Islet precursor cell (in vitro differentiated cells): ENCODE data around the gene IFNL1.
"Not testable (repeated sequence)": the region's sequence is repeated elsewhere in the genome, so short reads cannot be mapped to it uniquely, and the experiment has no call there.

Experiments
- DNase-seq: peaks from one replicate; pipeline ENCODE4 v3.0.0-alpha.2; 2018

The IFNL1 gene

DNA sequence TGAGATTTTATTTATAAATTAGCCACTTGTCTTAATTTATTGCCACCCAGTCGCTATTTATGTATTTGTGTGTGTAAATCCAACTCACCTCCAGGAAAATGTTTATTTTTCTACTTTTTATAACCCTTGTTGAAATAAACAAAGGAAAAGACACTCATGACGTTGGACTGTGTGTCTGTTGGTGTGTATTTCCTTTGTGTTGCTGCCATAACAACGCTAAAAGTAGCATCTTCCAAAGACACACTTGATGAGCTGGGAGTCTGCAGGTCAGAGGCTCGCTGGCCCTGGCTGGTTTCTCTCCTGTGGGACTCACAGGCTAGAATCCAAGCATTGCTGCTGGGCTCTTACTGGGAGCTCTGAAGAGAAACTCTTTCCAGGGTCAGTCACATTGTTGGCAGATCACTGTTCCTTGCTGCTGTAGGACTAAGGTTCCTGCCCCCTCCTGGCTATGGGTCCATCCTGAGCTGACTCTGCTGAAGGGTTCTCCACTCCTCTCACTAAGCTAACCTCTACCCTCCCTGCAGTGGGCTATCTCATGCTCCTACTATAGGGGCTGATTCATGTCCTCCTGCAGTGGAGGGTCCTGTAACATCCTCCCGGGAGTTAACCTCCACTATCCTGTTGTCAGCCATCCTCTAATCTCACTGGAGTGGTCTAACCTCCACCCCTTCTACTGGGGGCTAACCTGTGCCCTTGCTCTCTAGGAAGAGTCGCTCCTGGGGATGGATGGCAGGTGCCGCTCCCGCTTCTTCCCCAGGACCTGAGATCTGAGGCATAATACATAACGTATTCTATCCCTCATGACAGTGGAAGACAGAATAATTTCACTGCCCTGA is 26.0 kb upstream of the IFNL1 start:
- DNase-seq, result no peak

DNA sequence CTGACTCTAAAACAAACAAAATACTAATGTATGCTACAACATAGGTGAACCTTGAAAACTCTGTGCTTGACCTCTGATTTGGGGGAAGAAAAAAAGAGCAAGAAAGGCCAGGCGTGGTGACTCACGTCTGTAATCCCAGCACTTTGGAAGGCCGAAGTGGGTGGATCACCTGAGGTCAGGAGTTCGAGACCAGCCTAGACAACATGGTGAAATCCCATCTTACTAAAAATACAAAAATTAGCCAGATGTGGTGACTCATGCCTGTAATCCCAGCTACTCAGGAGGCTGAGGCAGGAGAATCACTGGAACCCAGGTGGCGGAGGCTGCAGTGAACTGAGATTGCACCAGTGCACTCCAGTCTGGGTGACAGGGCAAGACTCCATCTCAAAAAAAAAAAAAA is 22.3 kb upstream of the IFNL1 start:
- not testable (repeated sequence) for DNase-seq

DNA sequence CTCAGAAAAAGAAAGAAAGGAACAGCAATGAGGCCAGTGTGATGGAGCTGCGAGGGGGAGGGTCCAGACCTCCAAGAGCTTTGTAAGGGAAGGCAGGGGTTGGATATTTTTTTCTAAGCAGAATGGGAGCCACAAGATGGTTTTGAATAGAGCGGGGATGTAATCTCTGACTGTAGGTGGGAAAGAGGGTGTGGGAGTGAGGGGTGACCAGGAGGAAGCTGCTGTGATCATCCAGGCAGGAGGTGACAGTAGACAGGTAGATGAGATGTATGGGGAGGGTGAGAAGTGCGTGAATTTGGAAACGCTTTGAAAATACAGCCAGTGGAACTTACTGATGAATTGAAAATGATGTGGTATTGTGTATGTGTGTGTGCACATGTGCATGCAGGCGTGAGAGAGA is 20.6 kb upstream of the IFNL1 start:
- no peak for DNase-seq

DNA sequence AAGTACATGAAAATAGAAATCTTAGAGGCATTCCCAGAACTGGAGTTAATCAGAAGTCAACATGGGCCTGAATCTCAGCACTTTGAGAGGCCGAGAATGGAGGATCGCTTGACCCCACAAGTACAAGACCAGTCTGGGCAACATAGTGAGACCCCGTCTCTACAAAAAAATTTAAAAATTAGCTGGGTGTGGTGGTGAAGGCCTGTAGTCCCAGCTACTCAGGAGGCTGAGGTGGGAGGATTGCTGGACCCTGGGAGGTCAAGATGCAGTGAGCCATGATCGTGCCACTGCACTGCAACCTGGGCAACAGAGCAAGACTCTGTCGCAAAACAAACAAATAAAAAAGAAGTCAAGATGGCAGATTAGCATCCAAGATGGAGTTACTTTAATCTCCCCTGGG is 19.5 kb upstream of the IFNL1 start:
- no peak for DNase-seq

DNA sequence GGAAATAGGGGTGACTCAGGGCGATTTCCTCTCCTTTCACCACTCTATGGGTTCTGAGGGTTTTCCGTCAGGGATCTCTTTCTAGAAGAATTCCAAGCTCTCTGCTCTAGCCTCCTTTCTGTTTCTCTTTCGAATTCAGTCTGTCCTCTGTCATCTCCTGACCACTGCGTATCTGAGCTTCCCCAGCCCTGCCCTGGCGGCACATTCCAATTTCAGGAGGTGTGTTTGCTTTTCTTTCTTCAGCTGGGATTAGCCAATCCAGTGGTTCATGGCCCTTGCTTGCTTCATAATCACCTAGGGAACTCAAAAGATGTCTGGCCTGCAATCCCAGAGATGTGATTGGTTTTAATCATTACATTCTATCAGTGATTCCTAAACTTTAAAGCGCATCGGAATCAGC is 18.6 kb upstream of the IFNL1 start:
- no peak for DNase-seq

DNA sequence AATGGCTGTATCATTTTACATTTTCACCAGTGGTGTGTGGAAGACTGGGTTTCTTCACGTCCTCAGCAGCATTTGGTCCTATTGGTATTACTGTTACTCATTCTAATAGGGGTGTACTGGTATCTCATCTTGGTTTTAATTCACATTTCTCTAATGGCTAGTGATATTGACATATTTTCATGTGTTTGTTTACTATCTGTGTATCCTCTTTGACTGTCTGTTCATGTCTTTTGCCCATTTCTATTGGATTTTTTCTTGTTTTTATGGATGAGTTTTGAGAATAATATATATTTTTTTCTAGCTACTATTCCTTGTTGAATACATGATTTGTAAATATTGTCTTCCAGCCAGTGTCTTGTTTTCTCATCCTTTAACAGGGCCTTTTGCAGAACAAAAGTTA is 14.2 kb upstream of the IFNL1 start:
- DNase-seq, result no peak

DNA sequence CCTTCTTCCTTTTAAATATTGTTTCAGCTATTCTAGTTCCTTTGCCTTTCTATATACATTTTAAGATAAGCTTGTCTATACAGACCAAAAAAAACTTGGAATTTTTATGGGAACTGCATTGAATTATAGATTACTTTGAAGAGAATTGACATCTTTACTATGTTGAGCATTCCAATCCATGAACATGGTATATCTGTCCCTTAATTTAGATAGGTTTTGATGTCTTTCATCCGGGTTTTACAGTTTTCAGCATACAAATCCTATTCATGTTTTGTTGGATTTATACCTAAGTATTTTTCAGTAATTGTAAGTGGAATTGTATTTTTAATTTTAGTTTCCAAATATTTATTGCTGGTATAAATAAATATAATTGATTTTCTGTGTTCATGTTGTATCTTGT is 12.2 kb upstream of the IFNL1 start:
- no peak for DNase-seq

DNA sequence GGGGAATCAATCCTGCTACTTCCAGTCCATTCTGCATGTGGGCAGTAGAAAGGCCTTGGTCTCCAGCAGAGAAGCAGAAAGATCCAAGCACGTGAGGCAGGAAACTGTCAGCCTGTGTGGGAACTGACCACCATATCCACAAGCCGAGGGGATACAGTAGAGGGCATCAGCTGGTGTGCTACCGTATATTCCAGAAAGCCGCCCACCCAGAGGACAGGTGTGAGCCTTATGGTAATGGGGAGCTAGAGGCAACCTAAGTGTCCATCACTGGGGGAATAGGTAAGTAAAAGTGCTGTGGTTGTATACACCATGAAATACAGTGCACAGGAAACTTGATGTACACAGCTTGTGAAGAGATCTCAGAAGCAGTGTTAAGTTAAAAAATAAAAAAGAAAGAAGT is 2.8 kb upstream of the IFNL1 start:
- no peak for DNase-seq

DNA sequence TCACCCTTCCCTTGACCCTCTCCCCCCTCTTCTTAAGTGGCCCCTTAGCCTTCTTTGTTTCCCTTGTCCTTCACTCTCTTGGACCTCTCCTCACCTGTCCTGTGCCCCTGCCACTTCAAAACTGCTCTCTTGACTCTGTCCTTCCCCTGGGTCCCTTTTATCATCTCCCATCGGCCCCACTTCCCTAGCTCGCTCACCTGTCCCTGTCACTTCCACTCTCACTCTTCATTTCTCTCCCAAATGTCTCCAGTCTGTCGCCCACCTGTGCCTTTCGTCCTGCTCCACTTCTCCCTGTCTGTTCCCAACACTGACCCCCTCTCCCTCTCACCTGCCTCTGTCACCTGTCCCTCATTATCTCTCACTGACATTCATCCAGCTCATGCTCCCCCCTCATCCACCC is 699 bp downstream of the IFNL1 start:
- DNase-seq, result no peak

DNA sequence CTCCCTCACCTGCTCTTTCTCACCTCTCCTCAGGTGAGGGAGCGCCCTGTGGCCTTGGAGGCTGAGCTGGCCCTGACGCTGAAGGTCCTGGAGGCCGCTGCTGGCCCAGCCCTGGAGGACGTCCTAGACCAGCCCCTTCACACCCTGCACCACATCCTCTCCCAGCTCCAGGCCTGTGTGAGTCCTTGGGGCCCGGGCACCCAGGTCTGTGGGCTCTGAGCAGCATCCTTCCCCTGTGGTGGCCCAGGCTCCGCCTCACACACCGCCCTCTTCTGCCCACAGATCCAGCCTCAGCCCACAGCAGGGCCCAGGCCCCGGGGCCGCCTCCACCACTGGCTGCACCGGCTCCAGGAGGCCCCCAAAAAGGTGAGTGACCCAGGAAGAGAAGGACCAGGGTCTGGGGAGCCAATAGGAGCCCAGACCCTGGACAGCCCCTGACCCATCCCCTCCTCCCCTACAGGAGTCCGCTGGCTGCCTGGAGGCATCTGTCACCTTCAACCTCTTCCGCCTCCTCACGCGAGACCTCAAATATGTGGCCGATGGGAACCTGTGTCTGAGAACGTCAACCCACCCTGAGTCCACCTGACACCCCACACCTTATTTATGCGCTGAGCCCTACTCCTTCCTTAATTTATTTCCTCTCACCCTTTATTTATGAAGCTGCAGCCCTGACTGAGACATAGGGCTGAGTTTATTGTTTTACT is 1.9 kb downstream of the IFNL1 start:
- peak; percentile 24 for DNase-seq

DNA sequence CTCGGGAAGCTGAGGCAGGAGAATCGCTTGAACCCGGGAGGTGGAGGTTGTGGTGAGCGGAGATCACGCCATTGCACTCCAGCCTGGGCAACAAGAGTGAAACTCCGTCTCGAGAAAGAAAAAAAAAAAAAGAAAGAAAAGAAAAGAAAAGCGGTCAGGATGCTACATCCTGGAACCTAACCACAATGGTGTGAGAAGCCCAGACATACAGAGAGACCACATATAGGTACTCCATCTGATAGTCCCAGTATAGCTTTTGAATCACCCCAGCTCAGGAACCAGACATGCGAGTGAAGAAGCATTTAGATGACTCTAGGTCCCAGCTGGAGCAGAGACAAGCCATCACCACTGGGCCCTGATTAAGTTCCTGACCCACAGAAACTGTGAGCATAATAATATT is 3.2 kb downstream of the IFNL1 start:
- DNase-seq, result no peak

DNA sequence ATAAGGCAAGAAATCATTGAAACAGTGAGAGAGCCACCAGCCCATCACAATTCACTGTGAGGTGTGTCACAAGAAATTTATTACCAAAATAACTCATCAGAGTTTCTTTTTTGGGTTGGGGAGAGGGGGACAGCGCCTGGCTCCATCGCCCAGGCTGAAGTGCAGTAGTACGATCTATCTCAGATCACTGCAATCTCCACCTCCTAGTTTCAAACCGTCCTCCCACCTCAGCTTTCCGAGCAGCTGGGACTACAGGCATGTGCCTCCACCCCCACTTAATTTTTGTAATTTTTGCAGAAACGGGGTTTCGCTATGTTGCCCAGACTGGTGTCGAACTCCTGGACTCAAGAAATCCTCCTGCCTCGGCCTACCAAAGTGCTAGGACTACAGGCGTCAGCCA is 3.6 kb downstream of the IFNL1 start:
- no peak for DNase-seq

DNA sequence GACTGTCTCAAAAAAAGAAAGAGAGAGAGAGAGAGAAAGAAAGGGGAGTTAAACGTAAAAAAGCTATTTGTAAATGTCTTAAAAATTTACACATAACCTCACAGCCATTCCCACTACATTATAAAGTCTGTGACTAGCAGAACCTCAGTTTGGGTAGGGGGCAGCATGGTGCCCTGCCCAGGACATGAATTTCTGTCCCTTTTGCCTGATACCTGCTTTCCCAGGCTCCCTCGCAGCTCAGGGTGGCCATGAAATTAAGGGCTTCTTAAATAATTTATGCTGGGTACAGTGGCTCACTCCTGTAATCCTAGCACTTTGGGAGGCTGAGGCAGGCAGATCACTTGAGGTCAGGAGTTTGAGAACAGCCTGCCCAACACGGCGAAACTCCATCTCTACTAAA is 4.8 kb downstream of the IFNL1 start:
- no peak for DNase-seq

DNA sequence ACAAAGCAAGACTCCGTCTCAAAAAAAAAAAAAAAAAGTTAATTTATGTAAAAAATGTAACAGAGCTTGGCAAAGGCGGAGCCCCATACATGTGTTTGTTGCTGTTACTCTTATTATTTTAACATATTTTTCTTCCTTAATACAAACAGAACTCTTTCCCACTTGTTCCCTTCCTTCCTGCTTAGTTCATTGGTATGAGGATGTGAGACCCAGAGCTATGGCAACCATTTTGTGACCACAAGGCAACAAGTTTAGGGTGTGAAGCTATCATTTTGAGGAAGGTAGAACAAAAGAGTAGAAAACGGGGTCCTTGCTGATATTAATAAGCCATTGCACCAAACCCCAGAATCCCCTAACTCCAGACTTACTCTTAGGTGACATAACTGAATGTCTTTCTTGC is 5.4 kb downstream of the IFNL1 start:
- no peak for DNase-seq

DNA sequence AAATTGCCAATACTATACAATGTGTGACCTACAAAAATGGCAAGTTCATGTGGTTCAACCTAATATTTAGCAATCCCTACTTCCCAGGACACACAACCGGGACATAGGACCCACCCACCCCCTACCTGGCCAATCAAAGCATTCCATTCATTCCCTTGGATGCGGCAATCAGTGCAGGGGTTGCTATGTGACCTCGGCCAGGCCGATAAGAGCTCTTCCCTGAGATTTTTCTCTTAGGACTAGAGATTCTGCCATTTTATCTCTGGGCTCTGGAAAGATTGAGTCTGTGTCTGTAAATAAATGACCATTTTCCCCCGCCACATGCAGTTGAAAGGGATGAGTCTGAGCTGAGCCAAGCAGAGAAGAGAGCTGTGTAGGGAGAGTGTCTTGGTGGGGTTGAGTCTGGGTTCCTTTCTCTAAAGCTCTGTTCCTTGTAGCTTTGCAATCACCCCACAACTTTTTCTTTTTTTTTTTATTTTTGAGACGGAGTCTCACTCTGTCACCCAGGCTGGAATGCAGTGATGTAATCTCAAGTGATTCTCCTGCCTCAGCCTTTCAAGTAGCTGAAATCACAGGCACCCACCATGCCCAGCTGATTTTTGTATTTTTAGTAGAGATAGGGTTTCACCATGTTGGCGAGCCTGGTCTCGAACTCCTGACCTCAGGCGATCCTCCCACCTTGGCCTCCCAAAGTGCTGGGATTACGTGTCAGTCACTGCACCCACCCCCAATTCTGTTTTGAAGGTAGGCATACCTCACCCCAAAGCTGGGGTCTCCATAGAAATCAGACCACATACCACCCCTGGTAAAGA is 7.4 kb downstream of the IFNL1 start:
- DNase-seq, result peak; percentile 82

DNA sequence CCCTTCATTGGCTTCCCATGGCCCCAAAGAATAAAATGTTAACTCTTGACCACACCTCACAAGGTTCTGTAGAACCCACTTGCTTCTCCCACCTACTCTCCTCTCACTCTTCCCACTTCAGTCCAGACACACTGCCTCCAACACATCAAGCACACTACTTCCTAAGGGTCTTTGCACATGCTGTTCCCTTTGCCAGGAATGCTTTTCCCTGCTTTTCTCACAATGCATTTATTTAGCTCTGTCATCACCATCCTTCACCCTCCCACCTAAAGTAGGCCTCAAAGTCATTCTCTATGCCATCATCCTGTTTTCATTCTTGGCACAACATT is 7.9 kb downstream of the IFNL1 start:
- no peak for DNase-seq

DNA sequence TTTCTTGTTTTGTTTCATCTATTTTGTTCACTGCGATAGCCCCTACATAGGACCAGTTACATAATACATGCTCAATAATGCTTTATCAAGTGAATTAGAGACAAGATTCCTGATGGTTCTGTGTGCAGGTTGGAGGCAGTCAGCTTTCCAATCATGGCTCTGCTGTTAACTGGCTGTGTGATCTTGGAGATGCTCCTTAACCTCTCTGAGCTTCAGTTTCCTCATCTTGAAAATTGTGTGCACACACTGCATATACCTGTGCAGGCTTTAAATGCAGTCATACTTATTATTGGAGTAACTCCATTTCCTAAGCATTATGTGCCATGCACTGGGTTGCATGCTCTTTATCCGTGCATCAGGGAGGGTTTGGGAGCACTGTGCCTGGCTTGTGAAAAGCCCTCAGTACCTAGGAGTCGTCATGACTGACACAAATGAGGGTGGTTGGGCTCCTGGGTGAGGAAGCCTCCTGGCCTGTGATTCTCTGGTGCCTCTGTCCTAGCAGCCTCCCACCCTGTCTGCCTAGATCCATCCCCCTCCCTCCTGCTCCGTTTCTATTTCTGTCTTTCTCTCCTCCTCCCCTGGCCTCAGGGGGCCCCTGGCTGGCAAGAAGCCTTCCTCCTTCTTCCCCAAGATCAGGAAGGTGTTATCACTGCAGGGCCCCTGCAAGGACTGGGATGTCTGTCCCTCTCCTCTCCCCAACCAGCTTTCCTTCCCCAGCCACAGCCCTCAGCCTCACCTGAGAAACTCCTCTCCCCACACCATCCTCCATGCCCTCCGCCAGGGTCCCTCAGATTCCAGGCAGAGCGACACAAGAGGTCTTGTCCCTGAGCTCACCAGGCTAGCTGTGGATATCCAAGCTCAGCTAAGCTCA is 8.7 kb downstream of the IFNL1 start:
- peak; percentile 74 for DNase-seq

DNA sequence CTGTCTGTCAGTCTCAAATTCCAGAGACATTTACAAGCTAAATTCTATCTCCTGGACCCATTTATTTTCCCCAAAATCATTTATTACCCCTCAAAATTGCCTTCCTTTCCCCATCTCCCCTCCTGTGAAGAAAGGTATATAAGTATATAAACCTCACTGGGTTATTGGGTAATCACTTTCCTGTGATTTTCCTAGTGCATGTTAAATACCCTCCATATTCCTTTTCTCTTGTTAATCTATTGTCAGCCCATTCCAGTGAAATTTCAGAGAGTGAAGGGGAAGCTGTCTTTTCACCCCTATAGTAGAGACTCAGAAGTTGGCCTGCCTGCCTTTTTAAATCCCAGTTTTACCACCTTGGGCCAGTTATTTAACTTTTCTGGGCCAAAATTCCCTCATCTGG is 9.9 kb downstream of the IFNL1 start:
- no peak for DNase-seq

DNA sequence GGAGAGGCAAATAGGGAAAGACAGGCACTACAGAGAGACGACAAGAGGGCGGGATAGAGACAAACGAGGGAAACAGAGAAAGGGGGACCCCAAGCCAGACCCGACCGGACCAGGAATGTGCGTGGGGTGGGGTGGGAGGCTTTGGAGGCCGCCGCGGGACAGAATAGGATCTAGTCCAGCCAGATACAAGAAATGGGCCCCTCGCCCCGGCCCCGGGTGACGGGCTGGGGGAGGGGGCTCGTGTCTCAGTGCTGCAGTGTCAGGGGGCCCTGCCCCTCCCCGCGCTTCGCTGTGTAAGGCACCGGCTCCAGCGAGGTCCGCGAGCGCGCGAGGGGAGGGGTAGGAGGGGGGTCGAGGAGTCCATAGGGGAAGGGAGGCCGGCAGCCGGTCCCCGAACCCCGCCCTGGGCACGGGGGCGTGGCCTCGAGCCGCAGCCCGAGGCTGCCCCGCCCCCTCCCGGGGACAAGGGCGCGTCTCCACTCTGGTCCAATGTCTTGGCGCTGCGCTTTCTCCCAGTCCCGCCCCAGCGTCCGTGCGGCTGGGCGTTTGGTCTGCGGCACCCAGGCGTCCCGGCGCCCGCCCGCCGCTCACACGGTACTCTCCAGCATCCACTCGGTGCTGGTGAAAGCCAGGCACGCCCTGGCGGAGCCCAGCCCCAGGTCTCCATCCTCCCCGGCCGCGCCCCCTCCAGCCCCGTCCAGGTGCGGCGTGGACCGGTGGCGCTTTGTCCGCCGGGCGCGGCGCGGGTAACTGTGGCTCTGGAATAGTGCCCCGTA is 11.0 kb downstream of the IFNL1 start:
- peak; percentile 76 for DNase-seq

DNA sequence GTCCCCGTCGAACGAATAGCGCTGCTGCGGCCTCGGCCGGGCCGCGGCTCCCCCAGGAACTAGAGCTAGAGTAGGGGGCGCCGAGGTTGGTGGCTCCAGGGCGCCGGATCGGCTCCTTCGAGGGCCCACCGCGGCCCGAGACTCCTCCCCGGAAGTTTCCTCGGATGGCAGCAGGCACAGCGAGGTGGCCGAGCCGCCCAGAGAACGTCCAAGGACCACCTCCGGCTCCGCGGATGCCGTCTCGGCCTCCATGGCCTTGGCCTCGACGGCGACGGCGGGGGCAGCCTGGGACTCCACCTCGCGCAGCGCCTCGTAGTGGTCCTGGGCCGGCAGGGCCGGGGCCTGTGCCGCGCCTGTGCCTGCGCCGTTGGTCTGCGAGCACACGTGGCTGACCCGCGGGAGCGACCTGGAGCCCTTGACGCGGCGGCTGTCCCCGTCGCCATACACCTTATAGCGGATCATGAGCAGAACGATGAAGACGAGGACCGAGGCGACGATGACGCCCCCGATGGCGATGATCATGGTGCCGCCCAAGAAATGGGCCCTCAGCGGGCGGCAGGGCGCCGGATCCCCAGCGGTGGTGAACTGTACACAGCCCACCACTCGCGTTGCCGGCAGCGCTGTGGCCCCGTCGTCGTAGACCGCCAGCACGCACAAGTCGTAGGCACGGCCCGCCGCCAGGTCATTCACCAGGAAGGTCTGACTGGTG is 11.8 kb downstream of the IFNL1 start:
- DNase-seq, result no peak

DNA sequence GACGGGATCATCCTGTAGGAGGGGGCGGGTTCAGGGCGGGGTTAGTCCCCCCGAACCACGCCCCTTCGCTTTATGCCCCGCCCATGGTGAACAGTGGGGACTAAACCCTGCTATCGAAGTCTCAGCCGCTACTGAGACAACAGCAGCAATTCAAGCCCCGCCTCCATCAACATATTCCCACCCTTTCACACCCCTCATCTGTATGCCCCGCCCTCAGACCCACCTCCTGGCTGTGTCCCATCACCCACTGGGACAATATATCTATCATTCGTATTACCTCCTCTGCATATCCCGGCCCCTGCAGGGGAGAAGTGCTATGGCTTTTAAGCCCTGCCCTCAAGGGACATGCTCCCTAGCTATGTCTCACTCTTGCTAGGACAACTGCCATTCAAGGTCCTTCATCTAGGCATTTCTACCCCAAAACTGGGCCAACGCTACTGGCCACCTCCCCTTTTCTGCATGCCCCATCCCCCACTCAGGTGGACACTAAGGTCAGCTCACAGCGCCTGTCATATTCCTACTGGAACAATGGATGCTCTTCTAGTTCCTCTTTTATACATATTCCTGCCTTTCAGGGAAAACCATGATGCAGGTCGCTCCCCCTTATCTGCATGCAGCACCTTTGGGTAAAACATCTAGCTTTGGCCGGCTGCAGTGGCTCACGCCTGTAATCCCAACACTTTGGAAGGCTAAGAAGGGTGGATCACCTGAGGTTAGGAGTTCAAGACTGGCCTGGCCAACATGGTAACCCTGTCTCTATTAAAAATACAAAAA is 12.5 kb downstream of the IFNL1 start:
- peak; percentile 85 for DNase-seq
